ENCODE results near the gene CDC42. TPM values are rescaled to one million over a fixed set of nuclear protein-coding genes. Genes with fewer than 3 reads are reported as not detected.

CDC42 gene
- total and polyA plus RNA-seq, 2 of the 13 experiments (the other 11 are each of a cell fraction or from before 2014, with no cell fraction given): 138 to 237 TPM

DNA sequence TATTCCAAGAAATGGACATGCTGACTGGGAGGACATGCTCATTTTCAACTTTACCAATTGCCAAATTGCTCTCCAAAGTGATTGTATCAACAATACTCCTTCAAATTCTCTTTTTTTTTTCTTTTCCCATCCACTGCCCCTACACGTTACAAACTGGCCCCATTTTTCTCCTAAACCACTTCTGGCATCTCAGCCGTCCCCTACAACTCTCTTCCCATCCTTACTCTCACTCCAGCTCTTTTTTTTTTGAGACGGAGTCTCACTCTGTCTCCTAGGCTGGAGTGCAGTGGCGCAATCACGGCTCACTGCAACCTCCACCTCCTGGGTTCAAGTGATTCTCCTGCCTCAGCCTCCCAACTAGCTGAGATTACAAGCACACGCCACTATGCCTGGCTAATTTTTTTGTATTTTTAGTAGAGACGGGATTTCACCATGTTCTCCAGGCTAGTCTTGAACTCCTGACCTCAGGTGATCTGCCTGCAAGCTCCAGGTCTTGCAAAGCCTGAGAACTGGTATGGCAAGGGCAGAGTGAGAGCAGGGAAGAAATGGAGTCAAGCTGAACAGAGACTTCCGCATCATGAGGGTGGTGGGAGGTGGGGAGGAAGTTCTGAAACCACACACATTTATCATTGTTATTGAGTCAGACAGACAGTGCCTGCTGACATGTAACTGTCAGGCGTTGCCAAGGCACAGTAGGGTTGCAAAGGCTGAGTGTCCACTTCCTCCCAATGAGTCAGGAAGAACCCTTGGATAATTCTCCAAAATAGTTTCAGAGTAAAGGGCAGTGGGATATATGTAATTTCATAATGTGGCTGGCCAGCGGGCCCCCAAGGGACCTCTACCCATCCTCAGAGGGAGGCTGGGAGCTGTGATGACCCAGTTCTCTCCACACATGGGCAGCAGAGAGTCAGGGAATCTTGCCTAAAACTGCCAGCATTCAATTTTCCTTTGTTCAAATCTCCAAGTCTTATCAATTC is 33.6 kb upstream of the CDC42 start:
- Histone ChIP-seq H3K4me1 (ENCODE audit: insufficient read depth, low read length) (peaks cover 19% of the 10 kb centered on the region), H3K79me2 (ENCODE audit: insufficient read depth, low read length) (no peaks in the 10 kb centered on the region), H2AFZ (ENCODE audit: low read length) (no peak overlapping the region), H4K20me1 (ENCODE audit: insufficient read depth, low read length) (no peaks in the 10 kb centered on the region), H3K9me3 (ENCODE audit: low read length) (no peaks in the 10 kb centered on the region), H3K27ac (ENCODE audit: extremely low read length, insufficient read depth, low read length) (no peak overlapping the region), H3K4me2 (ENCODE audit: low read depth, low read length) (no peak overlapping the region), H3K4me3 (replicated peaks in 1 of 3; ENCODE audit: insufficient read depth in 1 of 3, low read depth in 2 of 3, low read length in 3 of 3) (no peak overlapping the region), H3K27me3 (ENCODE audit: control insufficient read depth in 1 of 2, insufficient read depth in 2 of 2, low read length in 2 of 2) (no peaks in the 10 kb centered on the region), H3K9ac (ENCODE audit: insufficient read depth, low read depth, low read length) (no peak overlapping the region), H3K36me3 (replicated peaks in 1 of 2; ENCODE audit: control insufficient read depth in 1 of 2, insufficient read depth in 2 of 2, low read length in 2 of 2) (no peaks in the 10 kb centered on the region)
- FAIRE-seq: no peak
- no TSS peak for BruUV-seq (replicated peaks)
- WGBS (ENCODE audit: low lambda C conversion rate): 24% methylated on average over 10 of the region's 10 CpGs
- TF ChIP-seq, protein P1, sequence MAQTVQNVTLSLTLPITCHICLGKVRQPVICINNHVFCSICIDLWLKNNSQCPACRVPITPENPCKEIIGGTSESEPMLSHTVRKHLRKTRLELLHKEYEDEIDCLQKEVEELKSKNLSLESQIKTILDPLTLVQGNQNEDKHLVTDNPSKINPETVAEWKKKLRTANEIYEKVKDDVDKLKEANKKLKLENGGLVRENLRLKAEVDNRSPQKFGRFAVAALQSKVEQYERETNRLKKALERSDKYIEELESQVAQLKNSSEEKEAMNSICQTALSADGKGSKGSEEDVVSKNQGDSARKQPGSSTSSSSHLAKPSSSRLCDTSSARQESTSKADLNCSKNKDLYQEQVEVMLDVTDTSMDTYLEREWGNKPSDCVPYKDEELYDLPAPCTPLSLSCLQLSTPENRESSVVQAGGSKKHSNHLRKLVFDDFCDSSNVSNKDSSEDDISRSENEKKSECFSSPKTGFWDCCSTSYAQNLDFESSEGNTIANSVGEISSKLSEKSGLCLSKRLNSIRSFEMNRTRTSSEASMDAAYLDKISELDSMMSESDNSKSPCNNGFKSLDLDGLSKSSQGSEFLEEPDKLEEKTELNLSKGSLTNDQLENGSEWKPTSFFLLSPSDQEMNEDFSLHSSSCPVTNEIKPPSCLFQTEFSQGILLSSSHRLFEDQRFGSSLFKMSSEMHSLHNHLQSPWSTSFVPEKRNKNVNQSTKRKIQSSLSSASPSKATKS (CRISPR knock-in tag; IDR thresholded peaks at IDR 0.05): no peak
- TF ChIP-seq RFX5 (IDR thresholded peaks at IDR 0.05; ENCODE audit: low read depth, low read length): 0 out of 2 replicates have a peak, but pooled peaks have one; percentile 23
- TF ChIP-seq, protein P2, sequence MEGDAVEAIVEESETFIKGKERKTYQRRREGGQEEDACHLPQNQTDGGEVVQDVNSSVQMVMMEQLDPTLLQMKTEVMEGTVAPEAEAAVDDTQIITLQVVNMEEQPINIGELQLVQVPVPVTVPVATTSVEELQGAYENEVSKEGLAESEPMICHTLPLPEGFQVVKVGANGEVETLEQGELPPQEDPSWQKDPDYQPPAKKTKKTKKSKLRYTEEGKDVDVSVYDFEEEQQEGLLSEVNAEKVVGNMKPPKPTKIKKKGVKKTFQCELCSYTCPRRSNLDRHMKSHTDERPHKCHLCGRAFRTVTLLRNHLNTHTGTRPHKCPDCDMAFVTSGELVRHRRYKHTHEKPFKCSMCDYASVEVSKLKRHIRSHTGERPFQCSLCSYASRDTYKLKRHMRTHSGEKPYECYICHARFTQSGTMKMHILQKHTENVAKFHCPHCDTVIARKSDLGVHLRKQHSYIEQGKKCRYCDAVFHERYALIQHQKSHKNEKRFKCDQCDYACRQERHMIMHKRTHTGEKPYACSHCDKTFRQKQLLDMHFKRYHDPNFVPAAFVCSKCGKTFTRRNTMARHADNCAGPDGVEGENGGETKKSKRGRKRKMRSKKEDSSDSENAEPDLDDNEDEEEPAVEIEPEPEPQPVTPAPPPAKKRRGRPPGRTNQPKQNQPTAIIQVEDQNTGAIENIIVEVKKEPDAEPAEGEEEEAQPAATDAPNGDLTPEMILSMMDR (CRISPR knock-in tag; IDR thresholded peaks at IDR 0.05): peak; percentile 13; the same call in 1 of the 2 replicates
- ATAC-seq: peak; percentile 43; the same call in 1 of the 3 replicates
- DNase-seq (ENCODE audit: low spot score): no peak
- in situ Hi-C loops (cut with HindIII; ENCODE audit: extremely low pct_ligation_motif_present, low pct_unique_long_range_greater_than_20kb): no loop called here
- ChIA-PET CTCF (ENCODE audit: low intra/inter-chr PET ratio, low total read pairs) (no interaction called here), POLR2A (no interaction called here)
- intact Hi-C loops (cut with micrococcal nuclease; ENCODE audit: unreplicated experiment): no loop called here

Data from HepG2 (cell line).